ENCODE results near the gene CD63.

The CD63 gene

GRCh38 chr12:55755246-55755645, 26.4 kb upstream of the CD63 start (continued):
- TF ChIP-seq ZNF785 (tag by site-specific recombination; IDR thresholded peaks at IDR 0.05) (no peak), ZNF112 (tag by site-specific recombination; IDR thresholded peaks at IDR 0.05) (no peak), SCRT2 (tag by site-specific recombination; IDR thresholded peaks at IDR 0.05) (no peak), ZNF596 (tag by site-specific recombination; IDR thresholded peaks at IDR 0.05) (no peak)

- CTCF ChIA-PET = interaction anchor here (4.5 kb wide), 1 partner anchor 10 kb away, joined by 28 read pairs; no protein-coding TSS in a partner anchor
- peaks cover 9% of the 10 kb centered on the region; the same call in 1 of the 2 replicates for H3K4me1 ChIP-seq (ENCODE audit: control insufficient read depth, insufficient read depth, low read length)
- POLR2A ChIA-PET = interaction anchor here (0.9 to 2.4 kb wide), 3 partner anchors 10 to 81 kb away, joined by 3 to 9 read pairs (median 4); partner anchors contain the start of genes DNAJC14, ORMDL2 and SARNP
Measured at GRCh38 chr12:55748230-55748993, 19.6 kb upstream of the CD63 start.

GRCh38 chr12:55746913-55747231, 18.1 kb upstream of the CD63 start:
- H3K27ac ChIP-seq (ENCODE audit: extremely low read depth, low read depth, low read length) = no peak overlapping the region
- H3K4me1 ChIP-seq (ENCODE audit: control insufficient read depth, insufficient read depth, low read length) = peaks cover 12% of the 10 kb centered on the region; the same call in 1 of the 2 replicates
- ChIA-PET CTCF (interaction anchor here (0.5 to 4.5 kb wide), 9 partner anchors 9 to 600 kb away, joined by 3 to 28 read pairs (median 4); partner anchors contain the start of genes ORMDL2 and SARNP), POLR2A (interaction anchor here (0.9 to 2.4 kb wide), 3 partner anchors 8 to 227 kb away, joined by 4 to 9 read pairs (median 4); partner anchors contain the start of genes ORMDL2, RAB5B and SARNP)
- no peak overlapping the region for H3K4me3 ChIP-seq (ENCODE audit: low read depth, low read length)
- TF ChIP-seq KLF7 (tag by site-specific recombination; IDR thresholded peaks at IDR 0.05; ENCODE audit: borderline replicate concordance) = no peak
- TF ChIP-seq ZNF394 (tag by site-specific recombination; IDR thresholded peaks at IDR 0.05; ENCODE audit: borderline replicate concordance) = 0 out of 2 replicates have a peak, but pooled peaks have one; percentile 22
- no peak for TF ChIP-seq YY2 (tag by site-specific recombination; IDR thresholded peaks at IDR 0.05)
- no peak for TF ChIP-seq BCL11B (tag by site-specific recombination; IDR thresholded peaks at IDR 0.05; ENCODE audit: low read depth)
- no peak for TF ChIP-seq ZNF449 (tag by site-specific recombination; IDR thresholded peaks at IDR 0.05)
- TF ChIP-seq ZNF211 (tag by site-specific recombination; IDR thresholded peaks at IDR 0.05; ENCODE audit: low read depth) = no peak
- no peak for TF ChIP-seq ZSCAN23 (tag by site-specific recombination; IDR thresholded peaks at IDR 0.05)
- no peaks in the 10 kb centered on the region for H3K9me3 ChIP-seq (ENCODE audit: control insufficient read depth, insufficient read depth, low read depth, low read length)
- H3K36me3 ChIP-seq (ENCODE audit: control insufficient read depth in 2 of 2, insufficient read depth in 1 of 2, low read length in 2 of 2) = peaks cover 3 to 51% of the 10 kb centered on the region in 2 experiments; a peak in 1 of 3 replicates

More at GRCh38 chr12:55748230-55748993, 19.6 kb upstream of the CD63 start:
- no peak for TF ChIP-seq ZNF701 (tag by site-specific recombination; IDR thresholded peaks at IDR 0.05)
- no peak for TF ChIP-seq ZNF19 (tag by site-specific recombination; IDR thresholded peaks at IDR 0.05; ENCODE audit: low read depth)
- no peak for TF ChIP-seq SP3 (tag by site-specific recombination; IDR thresholded peaks at IDR 0.05)
- TF ChIP-seq TCF7L2 (IDR thresholded peaks at IDR 0.05; ENCODE audit: borderline replicate concordance, low read depth, low read length) = no peak
- no peak for TF ChIP-seq GFI1B (tag by site-specific recombination; IDR thresholded peaks at IDR 0.05)
- TF ChIP-seq ZNF112 (tag by site-specific recombination; IDR thresholded peaks at IDR 0.05) = no peak
- TF ChIP-seq TSHZ1 (tag by site-specific recombination; IDR thresholded peaks at IDR 0.05; ENCODE audit: borderline replicate concordance) = no peak
- TF ChIP-seq ZNF639 (tag by site-specific recombination; IDR thresholded peaks at IDR 0.05) = no peak
- no peak for TF ChIP-seq ZNF132 (tag by site-specific recombination; IDR thresholded peaks at IDR 0.05; ENCODE audit: borderline replicate concordance)
- TF ChIP-seq ZNF549 (tag by site-specific recombination; IDR thresholded peaks at IDR 0.05) = no peak
- H3K4me3 ChIP-seq (ENCODE audit: low read depth, low read length) = no peak overlapping the region
- no peak overlapping the region for H3K27ac ChIP-seq (ENCODE audit: extremely low read depth, low read depth, low read length)
- H3K36me3 ChIP-seq (ENCODE audit: control insufficient read depth in 2 of 2, insufficient read depth in 1 of 2, low read length in 2 of 2) = peaks cover 7 to 66% of the 10 kb centered on the region in 2 experiments; a peak in 2 of 3 replicates
- no peaks in the 10 kb centered on the region for H3K9me3 ChIP-seq (ENCODE audit: control insufficient read depth, insufficient read depth, low read depth, low read length)
